ENCODE measurements around the gene KRABD2.
"Not testable (repeated sequence)": the region's sequence is repeated elsewhere in the genome, so short reads cannot be mapped to it uniquely, and the experiment has no call there.

KRABD2 gene

DNA sequence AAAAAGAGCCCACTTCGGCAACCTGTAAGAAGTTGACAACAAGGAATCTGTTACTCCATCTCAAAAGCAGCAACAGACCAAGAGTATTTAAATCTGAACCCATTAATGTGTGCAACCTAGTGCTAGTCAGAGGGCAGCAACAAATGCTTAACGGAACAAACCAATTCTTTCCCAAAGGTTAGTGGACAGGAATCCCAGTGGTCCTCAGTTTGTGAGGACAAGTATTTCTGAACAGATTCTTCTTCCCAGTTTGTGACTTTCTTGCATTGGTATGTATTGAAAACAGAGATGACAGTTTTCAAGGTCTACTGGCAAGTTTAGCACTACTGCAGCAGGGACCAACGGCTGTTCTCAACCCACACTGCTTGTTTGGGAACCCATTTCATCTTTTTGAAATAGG is 3.5 kb upstream of the KRABD2 start:
- CTCF ChIA-PET = no interaction called here
- POLR2A ChIA-PET = no interaction called here
- BruUV-seq (replicated peaks) = no TSS peak
- intact Hi-C loops (cut with micrococcal nuclease) = loop anchor here (5.0 to 10.0 kb wide), 3 partner anchors 255 to 515 kb away; partner anchors contain the start of gene HES7
- peak overlapping the region; percentile 93 for H3K9ac ChIP-seq (ENCODE audit: low read length)
- peak overlapping the region; percentile 85 for H3K4me2 ChIP-seq (ENCODE audit: low read length)
- peaks cover 38 to 54% of the 10 kb centered on the region in 2 experiments for H3K36me3 ChIP-seq (ENCODE audit: control insufficient read depth in 1 of 2, insufficient read depth in 2 of 2, low read length in 2 of 2)
- peak overlapping the region; percentile 96; the same call in 1 of the 2 replicates for H3K27ac ChIP-seq (ENCODE audit: low read depth, low read length)
- H3K9me2 ChIP-seq (ENCODE audit: insufficient read depth) = no peaks in the 10 kb centered on the region
- H4K20me1 ChIP-seq (ENCODE audit: insufficient read depth) = peaks cover 29% of the 10 kb centered on the region; the same call in 1 of the 2 replicates
- RAD21 ChIA-PET (ENCODE audit: low non-redundant PET in 1 of 2, low total read pairs in 2 of 2, uncharacterized antibody in 2 of 2, unreplicated experiment in 2 of 2) = no interaction called here
- ATAC-seq (no peak), DNase-seq (ENCODE audit: low read depth, low spot score) (no peak)
- H2AFZ ChIP-seq (ENCODE audit: low read depth, low read length, poor library complexity, severe bottlenecking) = no peak overlapping the region
- no peaks in the 10 kb centered on the region for H3K27me3 ChIP-seq (ENCODE audit: insufficient read depth, low read length)
- peaks cover 56% of the 10 kb centered on the region for H3K79me2 ChIP-seq (ENCODE audit: insufficient read depth, low read length)
- no peaks in the 10 kb centered on the region for H3K9me3 ChIP-seq (ENCODE audit: control insufficient read depth in 1 of 2, insufficient read depth in 1 of 2, low read depth in 1 of 2, low read length in 2 of 2)
- H3K4me1 ChIP-seq (ENCODE audit: control insufficient read depth in 1 of 2, insufficient read depth in 2 of 2, low read length in 2 of 2) = peaks cover 30 to 60% of the 10 kb centered on the region in 2 experiments
- TF ChIP-seq TCF7L2 (IDR thresholded peaks at IDR 0.05; ENCODE audit: borderline replicate concordance, extremely low read depth, insufficient read depth, insufficient read length) = no peak
- TF ChIP-seq EZH2phosphoT487 (IDR thresholded peaks at IDR 0.05; ENCODE audit: borderline replicate concordance) = no peak
- TF ChIP-seq YY1 (IDR thresholded peaks at IDR 0.05; ENCODE audit: extremely low read depth, insufficient replicate concordance, low read depth, low read length) = no peak
- TF ChIP-seq, protein P1, sequence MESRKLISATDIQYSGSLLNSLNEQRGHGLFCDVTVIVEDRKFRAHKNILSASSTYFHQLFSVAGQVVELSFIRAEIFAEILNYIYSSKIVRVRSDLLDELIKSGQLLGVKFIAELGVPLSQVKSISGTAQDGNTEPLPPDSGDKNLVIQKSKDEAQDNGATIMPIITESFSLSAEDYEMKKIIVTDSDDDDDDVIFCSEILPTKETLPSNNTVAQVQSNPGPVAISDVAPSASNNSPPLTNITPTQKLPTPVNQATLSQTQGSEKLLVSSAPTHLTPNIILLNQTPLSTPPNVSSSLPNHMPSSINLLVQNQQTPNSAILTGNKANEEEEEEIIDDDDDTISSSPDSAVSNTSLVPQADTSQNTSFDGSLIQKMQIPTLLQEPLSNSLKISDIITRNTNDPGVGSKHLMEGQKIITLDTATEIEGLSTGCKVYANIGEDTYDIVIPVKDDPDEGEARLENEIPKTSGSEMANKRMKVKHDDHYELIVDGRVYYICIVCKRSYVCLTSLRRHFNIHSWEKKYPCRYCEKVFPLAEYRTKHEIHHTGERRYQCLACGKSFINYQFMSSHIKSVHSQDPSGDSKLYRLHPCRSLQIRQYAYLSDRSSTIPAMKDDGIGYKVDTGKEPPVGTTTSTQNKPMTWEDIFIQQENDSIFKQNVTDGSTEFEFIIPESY (IDR thresholded peaks at IDR 0.05; ENCODE audit: extremely low read depth, insufficient replicate concordance, low read length) = no peak
- TF ChIP-seq ZFX (IDR thresholded peaks at IDR 0.05) = no peak
- no peak for TF ChIP-seq CEBPB (IDR thresholded peaks at IDR 0.05; ENCODE audit: low read depth)
- no peak for TF ChIP-seq POLR2A (IDR thresholded peaks at IDR 0.05; ENCODE audit: borderline replicate concordance, extremely low read depth, insufficient read depth, insufficient read length)
- TF ChIP-seq EZH2 (IDR thresholded peaks at IDR 0.05) = no peak
- TF ChIP-seq, protein P2, sequence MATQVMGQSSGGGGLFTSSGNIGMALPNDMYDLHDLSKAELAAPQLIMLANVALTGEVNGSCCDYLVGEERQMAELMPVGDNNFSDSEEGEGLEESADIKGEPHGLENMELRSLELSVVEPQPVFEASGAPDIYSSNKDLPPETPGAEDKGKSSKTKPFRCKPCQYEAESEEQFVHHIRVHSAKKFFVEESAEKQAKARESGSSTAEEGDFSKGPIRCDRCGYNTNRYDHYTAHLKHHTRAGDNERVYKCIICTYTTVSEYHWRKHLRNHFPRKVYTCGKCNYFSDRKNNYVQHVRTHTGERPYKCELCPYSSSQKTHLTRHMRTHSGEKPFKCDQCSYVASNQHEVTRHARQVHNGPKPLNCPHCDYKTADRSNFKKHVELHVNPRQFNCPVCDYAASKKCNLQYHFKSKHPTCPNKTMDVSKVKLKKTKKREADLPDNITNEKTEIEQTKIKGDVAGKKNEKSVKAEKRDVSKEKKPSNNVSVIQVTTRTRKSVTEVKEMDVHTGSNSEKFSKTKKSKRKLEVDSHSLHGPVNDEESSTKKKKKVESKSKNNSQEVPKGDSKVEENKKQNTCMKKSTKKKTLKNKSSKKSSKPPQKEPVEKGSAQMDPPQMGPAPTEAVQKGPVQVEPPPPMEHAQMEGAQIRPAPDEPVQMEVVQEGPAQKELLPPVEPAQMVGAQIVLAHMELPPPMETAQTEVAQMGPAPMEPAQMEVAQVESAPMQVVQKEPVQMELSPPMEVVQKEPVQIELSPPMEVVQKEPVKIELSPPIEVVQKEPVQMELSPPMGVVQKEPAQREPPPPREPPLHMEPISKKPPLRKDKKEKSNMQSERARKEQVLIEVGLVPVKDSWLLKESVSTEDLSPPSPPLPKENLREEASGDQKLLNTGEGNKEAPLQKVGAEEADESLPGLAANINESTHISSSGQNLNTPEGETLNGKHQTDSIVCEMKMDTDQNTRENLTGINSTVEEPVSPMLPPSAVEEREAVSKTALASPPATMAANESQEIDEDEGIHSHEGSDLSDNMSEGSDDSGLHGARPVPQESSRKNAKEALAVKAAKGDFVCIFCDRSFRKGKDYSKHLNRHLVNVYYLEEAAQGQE (IDR thresholded peaks at IDR 0.05; ENCODE audit: low read depth) = no peak
- TF ChIP-seq, protein P3, sequence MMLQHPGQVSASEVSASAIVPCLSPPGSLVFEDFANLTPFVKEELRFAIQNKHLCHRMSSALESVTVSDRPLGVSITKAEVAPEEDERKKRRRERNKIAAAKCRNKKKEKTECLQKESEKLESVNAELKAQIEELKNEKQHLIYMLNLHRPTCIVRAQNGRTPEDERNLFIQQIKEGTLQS (IDR thresholded peaks at IDR 0.05) = no peak
- H3K4me3 ChIP-seq (replicated peaks in 1 of 2; ENCODE audit: low read depth in 1 of 2, low read length in 2 of 2) = no peak overlapping the region

DNA sequence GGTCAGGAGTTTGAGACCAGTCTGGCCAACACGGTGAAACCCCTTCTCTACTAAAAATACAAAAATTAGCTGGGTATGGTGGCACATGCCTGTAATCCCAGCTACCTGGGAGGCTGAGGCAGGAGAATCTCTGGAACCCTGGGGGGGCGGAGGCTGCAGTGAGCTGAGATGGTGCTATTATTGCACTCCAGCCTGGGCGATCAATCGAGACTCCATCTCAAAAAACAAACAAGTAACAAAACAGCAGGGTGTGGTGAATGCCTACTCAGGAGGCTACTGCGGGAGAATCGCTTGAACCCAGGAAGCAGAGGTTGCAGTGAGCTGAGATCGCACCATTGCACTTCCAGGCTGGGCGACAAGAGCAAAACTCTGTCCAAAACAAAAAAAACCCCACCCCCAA is 1.6 kb upstream of the KRABD2 start:
- H3K9ac ChIP-seq (ENCODE audit: low read length) = 0 out of 2 replicates have a peak overlapping the region, but pooled peaks have one; percentile 1
- BruUV-seq (replicated peaks); H3K27me3 ChIP-seq (ENCODE audit: insufficient read depth, low read length): not testable (repeated sequence)

More for the DNA sequence above, 1.6 kb upstream of the KRABD2 start:
- intact Hi-C loops (cut with micrococcal nuclease) = loop anchor here (10.0 kb wide), 1 partner anchor 153 kb away; no protein-coding TSS in a partner anchor
- H3K9me3 ChIP-seq (ENCODE audit: control insufficient read depth in 1 of 2, insufficient read depth in 1 of 2, low read depth in 1 of 2, low read length in 2 of 2); DNase-seq (ENCODE audit: low read depth, low spot score); H3K4me2 ChIP-seq (ENCODE audit: low read length); ATAC-seq; H2AFZ ChIP-seq (ENCODE audit: low read depth, low read length, poor library complexity, severe bottlenecking); CTCF ChIA-PET; H3K9me2 ChIP-seq (ENCODE audit: insufficient read depth); RAD21 ChIA-PET (ENCODE audit: low non-redundant PET in 1 of 2, low total read pairs in 2 of 2, uncharacterized antibody in 2 of 2, unreplicated experiment in 2 of 2); H3K4me3 ChIP-seq (replicated peaks in 1 of 2; ENCODE audit: low read depth in 1 of 2, low read length in 2 of 2); POLR2A ChIA-PET: not testable (repeated sequence)
- peaks cover 29% of the 10 kb centered on the region; the same call in 1 of the 2 replicates for H4K20me1 ChIP-seq (ENCODE audit: insufficient read depth)
- H3K79me2 ChIP-seq (ENCODE audit: insufficient read depth, low read length) = peaks cover 51% of the 10 kb centered on the region
- H3K27ac ChIP-seq (ENCODE audit: low read depth, low read length) = peak overlapping the region; percentile 80; the same call in 1 of the 2 replicates
- peaks cover 24 to 52% of the 10 kb centered on the region in 2 experiments; a peak in 3 of 4 replicates for H3K4me1 ChIP-seq (ENCODE audit: control insufficient read depth in 1 of 2, insufficient read depth in 2 of 2, low read length in 2 of 2)
- H3K36me3 ChIP-seq (ENCODE audit: control insufficient read depth in 1 of 2, insufficient read depth in 2 of 2, low read length in 2 of 2) = peaks cover 38 to 54% of the 10 kb centered on the region in 2 experiments
